K562 (cell line): ENCODE measurements around the gene FAM124B. TPM values are rescaled to one million over a fixed set of nuclear protein-coding genes. Genes with fewer than 3 reads are reported as not detected.

Experiments
- ATAC-seq: fragments of 200-7000 bp; cut with Tn5 transposase; 3 replicates; pipeline ENCODE4 v1.9.1; 2020; ENCODE audit warnings: moderate library complexity
- BruUV-seq: library from RNA; stranded (reverse); fragments of 400-500 nt; replicated peaks from 2 replicates; lab custom pipeline; 2021; lab: Mats Ljungman, UMichigan
- CTCF ChIA-PET: fragments of 300-600 bp; formaldehyde crosslinking; extraction: SDS; loops from one replicate; lab custom pipeline; 2021; ENCODE audit warnings: low intra/inter-chr PET ratio; lab: Yijun Ruan, JAX
- POLR2A ChIA-PET: fragments of 300-600, 350-650 bp; sonication (Branson Sonifier 250); formaldehyde crosslinking; extraction: SDS; loops from one replicate; lab custom pipeline; 2021; ENCODE audit warnings: antibody characterized with exemption, inconsistent platforms; lab: Yijun Ruan, JAX
- DNase-seq, 4 experiments: peaks; one replicate each; pipeline versions ENCODE4 v3.0.0 to v3.0.0-alpha.2; 2011 to 2018; ENCODE audit warnings: low spot score in 3 of 4, mixed read lengths in 3 of 4; ENCODE audit errors: extremely low read depth in 1 of 4
- FAIRE-seq: peaks from 2 replicates; lab custom pipeline; 2011; peaks lifted over from hg19 to GRCh38; lab: Jason Lieb, UNC
- H2AFZ ChIP-seq: 2 replicates; pipeline ENCODE4 v1.6.0; 2011; ENCODE audit warnings: low read depth, low read length, control low read depth, inconsistent platforms
- H3K27ac ChIP-seq: fragments of 200-600 bp; 3 replicates; pipeline ENCODE4 v1.8.0; 2011; ENCODE audit warnings: low read depth, mild to moderate bottlenecking, control low read depth, inconsistent platforms, low read length, moderate library complexity, mixed read lengths; ENCODE audit errors: extremely low read depth
- H3K27me3 ChIP-seq, 2 experiments: fragments of 300-600 bp in 1 of 2; 2 replicates in 1 of 2; 3 replicates in 1 of 2; pipeline versions ENCODE4 v1.6.0 to v1.8.0; 2011; ENCODE audit warnings: inconsistent platforms in 2 of 2, low read length in 2 of 2, mild to moderate bottlenecking in 1 of 2, mixed read lengths in 1 of 2, moderate library complexity in 1 of 2; ENCODE audit not compliant: control insufficient read depth in 2 of 2, insufficient read depth in 2 of 2
- H3K36me3 ChIP-seq: fragments of 300-600 bp; 3 replicates; pipeline ENCODE4 v1.8.0; 2011; ENCODE audit warnings: mild to moderate bottlenecking, low read length, inconsistent platforms; ENCODE audit not compliant: control insufficient read depth, insufficient read depth
- H3K4me1 ChIP-seq, 2 experiments: fragments of 200-600 bp in 1 of 2; replicated peaks in 1 of 2; 2 replicates in 1 of 2; 3 replicates in 1 of 2; pipeline versions ENCODE4 v1.5.1 to v1.8.0; 2011; ENCODE audit warnings: inconsistent platforms in 2 of 2, low read length in 2 of 2, mild to moderate bottlenecking in 1 of 2, mixed read lengths in 1 of 2, moderate library complexity in 1 of 2; ENCODE audit not compliant: control insufficient read depth in 2 of 2, insufficient read depth in 2 of 2
- H3K4me2 ChIP-seq: 2 replicates; pipeline ENCODE4 v1.6.1; 2011; ENCODE audit warnings: low read length, control low read depth, inconsistent platforms, mixed read lengths; ENCODE audit not compliant: insufficient read depth
- H3K4me3 ChIP-seq: fragments of 200-600 bp; sonication (generic), shearing (Covaris generic); 2 replicates; pipeline ENCODE4 v1.5.1; 2016; ENCODE audit warnings: control low read depth, inconsistent platforms
- H3K79me2 ChIP-seq: fragments of 200-600 bp; 3 replicates; pipeline ENCODE4 v1.8.0; 2011; ENCODE audit warnings: low read length, inconsistent platforms; ENCODE audit not compliant: control insufficient read depth, insufficient read depth
- H3K9ac ChIP-seq, 2 experiments: 2 replicates each; pipeline versions ENCODE4 v1.6.0 to v1.6.1; 2011; ENCODE audit warnings: low read depth in 2 of 2, low read length in 2 of 2, control low read depth in 1 of 2, inconsistent platforms in 1 of 2, mild to moderate bottlenecking in 1 of 2, mixed read lengths in 1 of 2; ENCODE audit not compliant: insufficient read depth in 1 of 2
- H3K9me1 ChIP-seq: one replicate; pipeline ENCODE4 v1.6.0; 2011; ENCODE audit warnings: inconsistent platforms, mild to moderate bottlenecking, low read length, moderate library complexity; ENCODE audit not compliant: control insufficient read depth, insufficient read depth
- H3K9me3 ChIP-seq: replicated peaks from 2 replicates; pipeline ENCODE4 v1.5.1; 2011; ENCODE audit warnings: low read depth, low read length, inconsistent platforms; ENCODE audit not compliant: control insufficient read depth, insufficient read depth
- H4K20me1 ChIP-seq: replicated peaks from 2 replicates; pipeline ENCODE4 v1.6.1; 2011; ENCODE audit warnings: low read length, inconsistent platforms, mixed read lengths; ENCODE audit not compliant: control insufficient read depth, insufficient read depth
- CTBP1 ChIP-seq: fragments of 450-650 bp; IDR thresholded peaks from 2 replicates; pipeline ENCODE4 v1.6.1; 2016; ENCODE audit warnings: borderline replicate concordance
- HBP1 ChIP-seq: fragments of 450-650 bp; formaldehyde crosslinking; IDR thresholded peaks from 2 replicates; pipeline ENCODE4 v1.4.0; 2022; ENCODE audit warnings: missing genetic modification characterization
- ID3 ChIP-seq, 2 experiments: fragments of 250-450 bp in 1 of 2; fragments of 450-650 bp in 1 of 2; sonication (Bioruptor Pico) in 1 of 2; IDR thresholded peaks; 2 replicates each; pipeline versions ENCODE4 v1.6.1 to v1.8.0; 2016 to 2021; ENCODE audit warnings: mild to moderate bottlenecking in 2 of 2, moderate library complexity in 2 of 2, missing compliant biosample characterization in 1 of 2, missing genetic modification characterization in 1 of 2
- KAT2B ChIP-seq: IDR thresholded peaks from one replicate; pipeline ENCODE4 v1.6.1; 2012; ENCODE audit warnings: low read depth, mild to moderate bottlenecking, control low read depth, inconsistent platforms, low read length, moderate library complexity
- MITF ChIP-seq: IDR thresholded peaks from 2 replicates; pipeline ENCODE4 v1.6.1; 2014; ENCODE audit warnings: antibody characterized with exemption
- PRMT5 ChIP-seq: sonication (generic); formaldehyde crosslinking; IDR thresholded peaks from 2 replicates; pipeline ENCODE4 v1.5.0; 2020; ENCODE audit warnings: missing genetic modification reagents
- RBFOX2 ChIP-seq: fragments of 200-400 bp; formaldehyde crosslinking; IDR thresholded peaks from 2 replicates; pipeline ENCODE4 v1.6.1; 2017; ENCODE audit warnings: low read depth, mild to moderate bottlenecking, low read length, moderate library complexity
- STAG1 ChIP-seq: sonication (generic); formaldehyde crosslinking; IDR thresholded peaks from 2 replicates; pipeline ENCODE4 v1.5.0; 2020; ENCODE audit warnings: missing genetic modification reagents, borderline replicate concordance
- TSC22D4 ChIP-seq: fragments of 450-650 bp; IDR thresholded peaks from 2 replicates; pipeline ENCODE4 v1.6.1; 2016; ENCODE audit warnings: missing genetic modification characterization, missing biosample characterization, control low read depth
- ZFX ChIP-seq: sonication (generic); formaldehyde crosslinking; IDR thresholded peaks from 2 replicates; pipeline ENCODE4 v1.8.0; 2022; ENCODE audit warnings: mild to moderate bottlenecking, missing genetic modification reagents, moderate library complexity
- ZMIZ1 ChIP-seq, 2 experiments: fragments of 150-350 bp in 1 of 2; IDR thresholded peaks; 2 replicates each; pipeline ENCODE4 v1.6.1; 2012 to 2016; ENCODE audit warnings: low read depth in 2 of 2, low read length in 2 of 2, mild to moderate bottlenecking in 1 of 2, moderate library complexity in 1 of 2
- ZNF511 ChIP-seq: sonication (generic); formaldehyde crosslinking; IDR thresholded peaks from 2 replicates; pipeline ENCODE4 v1.8.0; 2022; ENCODE audit warnings: mild to moderate bottlenecking, missing genetic modification reagents
- ZNF644 ChIP-seq: fragments of 200-800 bp; sonication (Bioruptor generic); IDR thresholded peaks from 2 replicates; pipeline ENCODE4 v1.6.1; 2016; ENCODE audit warnings: low read depth, missing genetic modification characterization, missing compliant biosample characterization
- WGBS: fragments of 100-300 bp; shearing (Covaris generic); methylation state at CpG from one replicate; pipeline ENCODE4 v1.1.6; 2016; ENCODE audit warnings: low coverage, mixed read lengths; ENCODE audit not compliant: insufficient coverage; ENCODE audit errors: missing lambda C conversion rate; 5-methylcytosine and 5-hydroxymethylcytosine counted together
- in situ Hi-C: fragments of 300-500 bp; cut with MboI; formaldehyde crosslinking; loops from 4 replicates; pipeline ENCODE4 v1.15.0; 2018; ENCODE audit warnings: inconsistent platforms, mixed read lengths
- intact Hi-C: fragments of 100-400 bp; cut with micrococcal nuclease; formaldehyde crosslinking; loops from 2 replicates; pipeline ENCODE4 v1.14.2; 2022
- polyA plus RNA-seq, 8 experiments: library from polyadenylated mRNA; depleted of rRNA in 4 of 8; stranded (reverse) in 5 of 8; unstranded in 3 of 8; fragments of >200 nt; fragmentation: Nextera tagmentation in 2 of 8; fragmentation: Illumina TruSeq in 1 of 8; extraction: Ambion mirVana in 2 of 8; extraction: Trizol in 1 of 8; gene quantifications; 2 replicates each; pipeline versions ENCODE4 v1.2.1 to v1.2.3, GENCODE V29; 2011 to 2014; ENCODE audit warnings: inconsistent platforms in 1 of 8, missing spikeins in 1 of 8
- total RNA-seq, 7 experiments: library from RNA; depleted of rRNA in 6 of 7; stranded (reverse); fragments of >200 nt in 6 of 7; fragmentation: Illumina TruSeq in 2 of 7; extraction: Trizol in 2 of 7; gene quantifications; 2 replicates each; pipeline versions ENCODE4 v1.2.1 to v1.2.3, GENCODE V29; 2011 to 2021; ENCODE audit warnings: low replicate concordance in 1 of 7

Gene FAM124B
- total and polyA plus RNA-seq, 9 of the 15 experiments (the other 6 are each of a cell fraction or from before 2014, with no cell fraction given) = 6.2 to 21.4 (median 9.3) TPM

GRCh38 chr2:224428787-224429440, 27.0 kb upstream of the FAM124B start (continued):
- TF ChIP-seq ID3 (CRISPR knock-in tag; IDR thresholded peaks at IDR 0.05) (no peak), ID3 (tag; IDR thresholded peaks at IDR 0.05) (no peak), STAG1 (no peak)
- TF ChIP-seq, all 486 proteins: peak for 0

GRCh38 chr2:224427471-224427870, 25.6 kb upstream of the FAM124B start:
- Histone ChIP-seq H3K36me3 (no peaks in the 10 kb centered on the region), H3K9me1 (no peaks in the 10 kb centered on the region), H3K9me3 (no peaks in the 10 kb centered on the region; the same call in 1 of the 2 replicates), H3K9ac (no peak overlapping the region), H3K27me3 (no peaks in the 10 kb centered on the region), H2AFZ (no peak overlapping the region), H3K79me2 (no peaks in the 10 kb centered on the region), H3K4me2 (no peak overlapping the region), H3K27ac (no peak overlapping the region), H4K20me1 (no peaks in the 10 kb centered on the region), H3K4me3 (no peak overlapping the region), H3K4me1 (no peaks in the 10 kb centered on the region)
- POLR2A ChIA-PET = no interaction called here
- no peak for FAIRE-seq
- ATAC-seq = no peak
- in situ Hi-C loops (no loop called here), intact Hi-C loops (no loop called here)
- no TSS peak for BruUV-seq
- DNase-seq = no peak
- 20% methylated on average over 4 of the region's 4 CpGs for WGBS
- CTCF ChIA-PET = no interaction called here
- TF ChIP-seq ZMIZ1 (IDR thresholded peaks at IDR 0.05; ENCODE audit: low read depth in 2 of 2, low read length in 2 of 2) (no peak), PRMT5 (CRISPR knock-in tag) (no peak), ZNF644 (tag) (no peak), CTBP1 (no peak), TSC22D4 (tag) (no peak), ZFX (CRISPR knock-in tag) (no peak), ZNF511 (CRISPR knock-in tag) (no peak), RBFOX2 (no peak), KAT2B (no peak), MITF (no peak), HBP1 (CRISPR knock-in tag) (no peak)
